ENCODE results near the gene CNP. TPM values are rescaled to one million over a fixed set of nuclear protein-coding genes. Genes with fewer than 3 reads are reported as not detected.
"Not testable (repeated sequence)": the region's sequence is repeated elsewhere in the genome, so short reads cannot be mapped to it uniquely, and the experiment has no call there.

Gene CNP
- total and polyA plus RNA-seq, 7 donors, result 17.6 to 26.8 (median 21.8) TPM

GRCh38 chr17:42017866-42018200, 51.2 kb downstream of the CNP start:
- ATAC-seq, result no peak
- WGBS, 3 donors, result 3 to 5% (median 3%) methylated on average over 11 of the region's 11 CpGs
- TF ChIP-seq CTCF (IDR thresholded peaks at IDR 0.05), result no peak
- H3K4me1 ChIP-seq, result peaks cover 46% of the 10 kb centered on the region
- peak overlapping the region; percentile 95 for H3K4me3 ChIP-seq
- no peaks in the 10 kb centered on the region for H3K27me3 ChIP-seq (ENCODE audit: insufficient read depth in 3 of 3, low read length in 2 of 3)
- DNase-seq, result no peak
- H3K27ac ChIP-seq, result peak overlapping the region; percentile 95
- peaks cover 6 to 15% of the 10 kb centered on the region in 2 donors for H3K36me3 ChIP-seq (ENCODE audit: insufficient read depth in 1 of 2, low read depth in 1 of 2)
- intact Hi-C loops (cut with DNase I), result loop anchor here (2.0 to 5.0 kb wide), 2 partner anchors 51 kb away; partner anchors contain the start of gene CNP (in 2 of the 2)
- H3K9me3 ChIP-seq, result no peaks in the 10 kb centered on the region

GRCh38 chr17:42018339-42018738, 51.7 kb downstream of the CNP start:
- no peak for ATAC-seq
- Histone ChIP-seq H3K4me1 (peaks cover 41% of the 10 kb centered on the region), H3K27ac (peak overlapping the region; percentile 95), H3K36me3 (ENCODE audit: insufficient read depth in 1 of 2, low read depth in 1 of 2) (peaks cover 6 to 20% of the 10 kb centered on the region in 2 donors), H3K9me3 (no peaks in the 10 kb centered on the region), H3K27me3 (ENCODE audit: insufficient read depth in 3 of 3, low read length in 2 of 3) (no peaks in the 10 kb centered on the region), H3K4me3 (peak overlapping the region; percentile 95)
- WGBS, 3 donors, result 19 to 32% (median 32%) methylated on average over 3 of the region's 3 CpGs
- DNase-seq, result no peak
- intact Hi-C loops (cut with DNase I), result loop anchor here in 1 of 2 donors (5.0 kb wide), 1 partner anchor 51 kb away; the partner anchor contains the start of gene CNP
- TF ChIP-seq CTCF (IDR thresholded peaks at IDR 0.05), result no peak

GRCh38 chr17:42018988-42019387, 52.4 kb downstream of the CNP start:
- intact Hi-C loops (cut with DNase I), result loop anchor here in 1 of 2 donors (5.0 kb wide), 1 partner anchor 52 kb away; the partner anchor contains the start of gene CNP
- no peak for DNase-seq
- Histone ChIP-seq H3K4me1 (peaks cover 34% of the 10 kb centered on the region), H3K27me3 (ENCODE audit: insufficient read depth in 3 of 3, low read length in 2 of 3) (no peaks in the 10 kb centered on the region), H3K36me3 (ENCODE audit: insufficient read depth in 1 of 2, low read depth in 1 of 2) (peaks cover 10 to 27% of the 10 kb centered on the region in 2 donors), H3K4me3 (no peak overlapping the region), H3K9me3 (no peaks in the 10 kb centered on the region), H3K27ac (no peak overlapping the region)
- no peak for TF ChIP-seq CTCF (IDR thresholded peaks at IDR 0.05)
- ATAC-seq, result no peak
- WGBS, 3 donors, result 86 to 95% (median 89%) methylated on average over 4 of the region's 4 CpGs

- intact Hi-C loops (cut with DNase I), result loop anchor here in 1 of 2 donors (5.0 kb wide), 1 partner anchor 52 kb away; the partner anchor contains the start of gene CNP
- no peaks in the 10 kb centered on the region for H3K27me3 ChIP-seq (ENCODE audit: insufficient read depth in 3 of 3, low read length in 2 of 3)
- TF ChIP-seq CTCF (IDR thresholded peaks at IDR 0.05), result peak; percentile 93
- peaks cover 37% of the 10 kb centered on the region for H3K4me1 ChIP-seq
- peak; percentile 77 to 83 (median 81) for ATAC-seq
- H3K36me3 ChIP-seq (ENCODE audit: insufficient read depth in 1 of 2, low read depth in 1 of 2), result peaks cover 10 to 30% of the 10 kb centered on the region in 2 donors
- peak within 1 kb of the TSS; percentile 94 for H3K27ac ChIP-seq
- peak; percentile 94 to 97 for DNase-seq
- WGBS, 3 donors, result 6 to 9% (median 7%) methylated on average over 41 to 49 of the region's 49 CpGs
- H3K9me3 ChIP-seq, result no peaks in the 10 kb centered on the region
- H3K4me3 ChIP-seq, result peak within 1 kb of the TSS; percentile 94
These were observed 53.2 kb downstream of the CNP start, which contains the start of gene NKIRAS2 for GRCh38 chr17:42019509-42020404. Gene NKIRAS2 (plus strand): TSS chr17:42020090. CDS start chr17:42021578, 1,488 bp downstream.

GRCh38 chr17:42020845-42021244, 54.2 kb downstream of the CNP start:
- peak overlapping the region; percentile 94 for H3K4me3 ChIP-seq

More at GRCh38 chr17:42020845-42021244, 54.2 kb downstream of the CNP start:
- WGBS, 3 donors, result 52 to 63% (median 53%) methylated on average over 8 of the region's 8 CpGs
- peaks cover 10 to 30% of the 10 kb centered on the region in 2 donors for H3K36me3 ChIP-seq (ENCODE audit: insufficient read depth in 1 of 2, low read depth in 1 of 2)
- not testable (repeated sequence) for ATAC-seq; DNase-seq; H3K9me3 ChIP-seq; H3K27me3 ChIP-seq (ENCODE audit: insufficient read depth in 3 of 3, low read length in 2 of 3)
- peak overlapping the region; percentile 94 for H3K27ac ChIP-seq
- peaks cover 41% of the 10 kb centered on the region for H3K4me1 ChIP-seq
- intact Hi-C loops (cut with DNase I), result loop anchor here in 1 of 2 donors (1.0 kb wide), 1 partner anchor 96 kb away; no protein-coding TSS in a partner anchor

Data from psoas muscle (tissue), 8 donors.